Measurements from ENCODE around the gene WDR6.

Gene WDR6

DNA sequence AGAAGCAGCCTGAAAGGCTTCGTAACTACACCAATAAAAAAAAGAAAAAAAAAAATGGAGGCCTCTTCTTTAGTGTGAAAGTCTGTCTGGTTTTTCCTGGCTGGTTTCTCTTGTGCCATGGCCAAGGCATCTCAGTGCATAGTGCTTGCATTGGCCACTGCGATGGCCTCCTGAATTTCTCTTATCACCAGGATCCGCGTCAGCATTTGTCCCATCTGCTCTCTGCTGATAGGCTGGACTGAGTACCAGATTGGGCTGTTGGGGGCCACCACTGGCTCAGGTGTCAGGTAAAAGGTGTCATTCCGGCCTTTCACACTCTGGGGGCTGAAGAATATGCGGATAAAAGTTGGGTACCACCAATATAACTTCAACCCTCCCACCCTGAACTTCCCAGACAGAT lies 23.1 kb downstream of the WDR6 start:
- DNase-seq: no peak

DNA sequence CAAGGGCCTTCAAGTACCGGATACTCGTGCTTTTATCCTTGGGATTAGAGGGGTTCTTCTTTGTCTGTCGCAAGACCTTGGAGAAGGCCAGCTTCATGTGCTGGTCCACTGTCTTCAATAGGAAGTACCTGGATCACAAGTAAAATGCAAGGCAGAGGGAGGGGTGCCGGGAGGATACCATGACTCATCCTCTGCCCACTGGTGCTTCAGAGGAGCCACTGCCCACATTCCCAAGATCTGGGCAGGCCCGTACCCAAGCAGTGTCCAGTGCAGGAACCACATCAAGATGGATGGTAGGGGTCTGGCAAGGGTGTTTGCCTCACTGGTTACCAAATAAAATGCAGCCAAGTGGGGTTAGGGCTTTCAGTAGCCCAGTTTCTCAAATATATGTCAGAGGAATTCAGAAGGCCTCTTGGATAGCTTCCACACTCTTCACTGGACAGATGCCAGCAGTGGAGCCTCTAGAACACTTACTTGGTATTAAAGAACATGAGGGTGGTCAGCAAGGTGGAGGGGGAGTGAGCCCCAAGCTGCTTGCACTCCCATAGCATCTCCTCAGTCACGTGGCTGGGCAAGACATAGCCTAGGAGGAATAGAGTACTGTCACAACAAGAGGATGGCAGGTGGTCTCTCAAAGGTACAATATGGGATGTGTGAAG lies 25.6 kb downstream of the WDR6 start:
- no peak for DNase-seq

DNA sequence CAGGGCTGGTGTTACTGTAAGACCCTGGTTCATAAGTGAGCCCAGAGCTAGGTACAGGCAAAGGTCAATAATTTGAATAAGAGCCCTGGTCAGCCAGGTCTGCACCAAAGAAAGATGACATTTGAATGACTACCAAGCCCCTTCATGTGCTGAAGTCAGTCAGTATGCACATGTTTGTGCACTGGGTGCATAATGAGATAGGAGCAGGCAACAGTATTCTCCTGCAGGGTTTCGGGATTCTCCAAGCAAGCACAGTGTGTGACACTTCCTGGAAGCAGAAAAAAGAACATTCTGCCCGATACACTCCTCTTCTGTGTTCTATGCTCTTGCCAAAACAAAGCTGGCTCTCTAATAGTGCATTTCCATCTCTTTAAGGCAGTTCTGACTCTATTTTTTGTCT lies 27.5 kb downstream of the WDR6 start:
- DNase-seq: no peak

DNA sequence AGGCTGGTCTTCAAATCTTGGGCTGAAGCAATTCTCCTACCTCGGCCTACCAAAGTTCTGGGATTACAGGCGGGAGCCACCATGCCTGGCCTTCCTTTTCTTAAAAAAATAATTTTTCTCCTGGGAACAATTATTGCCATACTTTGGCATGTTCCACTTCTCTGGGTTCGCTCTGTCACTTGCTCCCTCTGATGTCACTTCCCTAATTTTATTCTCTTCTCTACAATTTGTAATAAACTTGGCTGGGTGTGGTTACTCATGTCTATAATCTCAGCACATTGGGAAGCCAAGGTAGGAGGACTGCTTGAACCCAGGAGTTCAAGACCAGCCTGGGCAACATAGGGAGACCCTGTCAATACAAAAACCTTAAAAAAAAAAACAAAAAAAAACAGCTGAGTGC lies 28.1 kb downstream of the WDR6 start:
- DNase-seq: no peak

DNA sequence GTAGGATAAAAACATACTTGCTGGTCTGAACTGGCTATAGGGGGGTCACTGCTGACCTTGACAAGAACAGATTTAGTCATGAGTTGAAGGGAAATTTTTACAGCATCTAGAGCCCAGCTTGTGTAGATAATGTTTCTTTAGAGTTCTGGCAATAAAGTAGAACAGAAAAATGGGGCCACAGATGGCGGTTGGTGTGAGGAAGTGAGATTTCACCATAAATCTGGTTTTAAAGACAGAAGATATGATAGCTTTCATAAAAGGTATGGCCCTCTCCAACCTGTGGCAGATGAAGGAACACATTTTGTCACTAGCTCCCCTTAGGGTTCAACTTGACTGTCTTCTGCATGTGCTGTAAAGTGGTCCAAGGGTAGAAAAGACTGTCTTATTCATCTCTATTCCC lies 46.4 kb downstream of the WDR6 start:
- DNase-seq: no peak

DNA sequence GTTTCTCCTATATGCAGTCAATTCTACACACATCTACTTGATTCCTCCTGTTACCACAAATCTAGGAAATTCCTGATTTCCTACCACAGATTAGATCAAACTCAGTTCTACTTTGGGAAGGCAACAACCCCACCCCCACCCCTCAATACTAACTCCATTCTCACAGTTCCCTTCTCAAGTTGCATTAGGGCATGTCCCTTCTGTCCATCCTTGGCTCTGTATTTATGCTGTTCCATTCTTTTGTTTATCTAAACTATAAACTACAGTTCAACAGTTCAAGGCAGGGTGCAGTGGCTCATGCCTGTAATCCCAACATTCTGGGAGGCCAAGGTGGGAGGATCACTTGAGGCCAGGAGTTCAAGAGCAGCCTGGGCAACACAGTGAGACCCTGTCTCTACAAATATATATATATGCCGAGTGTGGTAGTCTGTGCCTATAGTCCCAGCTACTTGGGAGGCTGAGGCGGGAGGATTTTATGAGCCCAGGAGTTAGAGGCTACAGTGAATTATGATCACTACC lies 47.2 kb downstream of the WDR6 start:
- DNase-seq: no peak

DNA sequence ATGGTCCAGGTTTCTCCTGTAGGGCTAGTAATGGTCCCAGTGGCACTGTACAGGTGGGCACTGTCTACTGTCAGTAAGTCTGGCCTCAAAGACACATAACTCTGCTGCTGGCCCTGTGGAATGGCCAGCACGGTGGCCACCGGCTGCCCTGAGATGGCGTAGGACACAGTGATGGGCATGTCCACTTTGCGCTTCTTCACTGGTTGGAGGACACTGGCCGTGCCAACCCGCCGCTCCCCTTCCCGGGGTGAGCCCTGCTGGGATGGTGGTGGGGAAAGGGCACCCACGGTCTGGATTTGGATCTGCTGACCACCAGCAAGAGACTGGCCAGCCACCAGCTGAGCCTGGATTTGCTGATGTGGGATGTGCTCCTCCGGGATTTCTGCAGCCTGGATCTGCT lies 50.1 kb downstream of the WDR6 start:
- DNase-seq: no peak

DNA sequence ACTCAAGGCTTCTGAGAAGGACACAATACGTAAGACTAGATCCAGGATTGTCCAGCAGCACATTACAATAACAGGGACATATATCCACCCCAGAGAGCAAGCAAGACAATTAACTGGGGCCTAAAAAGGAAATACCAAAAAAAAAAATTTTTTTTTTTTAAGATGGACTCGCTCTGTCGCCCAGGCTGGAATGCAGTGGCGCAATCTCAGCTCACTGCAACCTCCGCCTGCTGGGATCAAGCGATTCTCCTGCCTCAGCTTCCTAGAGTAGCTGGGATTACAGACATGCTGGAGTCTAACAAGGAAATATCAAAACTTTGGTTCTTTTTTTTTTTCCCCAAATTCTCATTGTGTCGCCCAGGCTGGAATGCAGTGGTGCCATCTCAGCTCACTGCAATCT lies 50.8 kb downstream of the WDR6 start:
- DNase-seq: no peak
